OCI-LY1 (cell line): Measurements from ENCODE around the gene TMIGD3.
"Not testable (repeated sequence)": the region's sequence is repeated elsewhere in the genome, so short reads cannot be mapped to it uniquely, and the experiment has no call there.

Experiments used
- H2AFZ ChIP-seq: fragments of 200-600 bp; sonication (generic), shearing (Covaris generic); 2 replicates; pipeline ENCODE4 v1.6.0; 2014; ENCODE audit warnings: antibody characterized with exemption, mild to moderate bottlenecking, low read length
- H3F3A ChIP-seq: fragments of 200-600 bp; sonication (generic), shearing (Covaris generic); 2 replicates; pipeline ENCODE4 v1.6.0; 2014; ENCODE audit warnings: mild to moderate bottlenecking, antibody characterized with exemption, low read length, moderate library complexity; ENCODE audit not compliant: insufficient read depth
- H3K27ac ChIP-seq: fragments of 200-600 bp; sonication (generic); 2 replicates; pipeline ENCODE4 v1.5.1; 2014; ENCODE audit warnings: low read length, mixed run types, mild to moderate bottlenecking, low read depth; ENCODE audit not compliant: poor library complexity, severe bottlenecking
- H3K27me3 ChIP-seq: fragments of 200-600 bp; sonication (generic); 2 replicates; pipeline ENCODE4 v1.6.0; 2014; ENCODE audit warnings: antibody characterized with exemption, mild to moderate bottlenecking, low read length, moderate library complexity; ENCODE audit not compliant: insufficient read depth
- H3K36me3 ChIP-seq: fragments of 200-600 bp; sonication (generic); 2 replicates; pipeline ENCODE4 v1.6.1; 2014; ENCODE audit warnings: mild to moderate bottlenecking, antibody characterized with exemption, low read length, moderate library complexity, mixed read lengths; ENCODE audit not compliant: insufficient read depth
- H3K4me1 ChIP-seq: fragments of 200-600 bp; sonication (generic); 2 replicates; pipeline ENCODE4 v1.5.1; 2014; ENCODE audit warnings: mild to moderate bottlenecking, low read length, moderate library complexity; ENCODE audit not compliant: insufficient read depth, severe bottlenecking
- H3K4me2 ChIP-seq: fragments of 200-600 bp; sonication (generic), shearing (Covaris generic); 2 replicates; pipeline ENCODE4 v1.6.1; 2014; ENCODE audit warnings: low read length
- H3K4me3 ChIP-seq: fragments of 200-600 bp; sonication (generic); 2 replicates; pipeline ENCODE4 v1.5.1; 2014; ENCODE audit warnings: low read length, low read depth, mild to moderate bottlenecking, mixed read lengths; ENCODE audit not compliant: poor library complexity, severe bottlenecking
- H3K79me2 ChIP-seq: fragments of 200-600 bp; shearing (Covaris generic); 2 replicates; pipeline ENCODE4 v1.6.1; 2016; ENCODE audit warnings: mixed run types, low read length, mixed read lengths; ENCODE audit not compliant: insufficient read depth
- H3K9ac ChIP-seq: fragments of 200-600 bp; sonication (generic), shearing (Covaris generic); 2 replicates; pipeline ENCODE4 v1.6.1; 2014; ENCODE audit warnings: mild to moderate bottlenecking, low read length, mixed read lengths
- H3K9me2 ChIP-seq: fragments of 200-600 bp; sonication (generic), shearing (Covaris generic); 2 replicates; pipeline ENCODE4 v1.6.1; 2014; ENCODE audit warnings: low read depth, mild to moderate bottlenecking, low read length, mixed read lengths
- H3K9me3 ChIP-seq: fragments of 200-600 bp; shearing (Covaris generic); 2 replicates; pipeline ENCODE4 v1.6.1; 2014; ENCODE audit warnings: low read length, mixed read lengths
- H4K20me1 ChIP-seq: fragments of 200-600 bp; sonication (generic), shearing (Covaris generic); 2 replicates; pipeline ENCODE4 v1.6.0; 2016; ENCODE audit warnings: mild to moderate bottlenecking, low read length; ENCODE audit not compliant: insufficient read depth
- CTCF ChIP-seq: fragments of 200-600 bp; sonication (generic), shearing (Covaris generic); IDR thresholded peaks from 2 replicates; pipeline ENCODE4 v1.5.1; 2017; ENCODE audit warnings: mild to moderate bottlenecking, antibody characterized with exemption, low read length, moderate library complexity, mixed read lengths
- EZH2 ChIP-seq: fragments of 200-600 bp; sonication (generic), shearing (Covaris generic); IDR thresholded peaks from 2 replicates; pipeline ENCODE4 v1.8.0; 2017; ENCODE audit warnings: borderline replicate concordance, mixed run types, mild to moderate bottlenecking, antibody characterized with exemption, low read length, moderate library complexity, mixed read lengths

TMIGD3 gene

GRCh38 chr1:111551623-111552411 lies 48.4 kb upstream of the TMIGD3 start:
- Histone ChIP-seq H2AFZ (no peak overlapping the region), H3K9me2 (no peaks in the 10 kb centered on the region), H3K36me3 (no peaks in the 10 kb centered on the region), H4K20me1 (no peaks in the 10 kb centered on the region), H3K9ac (no peak overlapping the region), H3F3A (no peaks in the 10 kb centered on the region), H3K27ac (no peak overlapping the region), H3K9me3 (no peaks in the 10 kb centered on the region), H3K27me3 (no peaks in the 10 kb centered on the region), H3K4me2 (no peak overlapping the region), H3K4me3 (no peak overlapping the region), H3K4me1 (no peaks in the 10 kb centered on the region), H3K79me2 (no peaks in the 10 kb centered on the region)
- no peak for TF ChIP-seq CTCF
- TF ChIP-seq EZH2, result no peak

DNA sequence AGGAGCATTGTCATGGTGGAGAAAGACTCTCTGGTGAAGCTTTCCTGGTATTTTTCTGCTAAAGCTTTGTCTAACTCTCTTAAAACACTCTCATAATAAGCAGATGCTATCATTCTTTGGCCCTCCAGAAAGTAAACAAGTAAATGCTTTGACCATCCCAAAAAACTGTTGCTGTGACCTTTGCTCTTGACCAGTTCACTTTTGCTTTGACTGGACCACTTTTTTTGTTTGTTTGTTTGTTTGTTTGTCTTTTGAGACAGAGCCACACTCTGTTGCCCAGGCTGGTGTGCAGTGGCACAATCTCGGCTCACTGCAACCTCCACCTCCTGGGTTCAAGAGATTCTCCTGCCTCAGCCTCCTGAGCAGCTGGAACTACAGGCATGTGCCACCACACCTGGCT lies 44.4 kb upstream of the TMIGD3 start:
- not testable (repeated sequence) for H2AFZ ChIP-seq

GRCh38 chr1:111542187-111542586 lies 38.8 kb upstream of the TMIGD3 start:
- no peak overlapping the region for H2AFZ ChIP-seq
- no peaks in the 10 kb centered on the region for H3F3A ChIP-seq
- H3K79me2 ChIP-seq, result no peaks in the 10 kb centered on the region
- no peaks in the 10 kb centered on the region for H4K20me1 ChIP-seq
- H3K27ac ChIP-seq, result no peak overlapping the region
- TF ChIP-seq CTCF (no peak), EZH2 (no peak)
- H3K4me3 ChIP-seq, result no peak overlapping the region
- 0 out of 2 replicates have a peak, but pooled peaks cover 4% of the 10 kb centered on the region for H3K27me3 ChIP-seq
- H3K36me3 ChIP-seq, result no peaks in the 10 kb centered on the region
- no peaks in the 10 kb centered on the region for H3K4me1 ChIP-seq
- H3K9me3 ChIP-seq, result no peaks in the 10 kb centered on the region
- H3K9me2 ChIP-seq, result no peaks in the 10 kb centered on the region
- no peak overlapping the region for H3K4me2 ChIP-seq
- H3K9ac ChIP-seq, result no peak overlapping the region

More for the DNA sequence above, 44.4 kb upstream of the TMIGD3 start:
- not testable (repeated sequence) for H3K4me2 ChIP-seq, H3F3A ChIP-seq, H3K79me2 ChIP-seq, H3K9ac ChIP-seq, H3K9me2 ChIP-seq, H3K27me3 ChIP-seq, H3K4me3 ChIP-seq, H3K36me3 ChIP-seq, H3K27ac ChIP-seq, H4K20me1 ChIP-seq, H3K9me3 ChIP-seq, H3K4me1 ChIP-seq

DNA sequence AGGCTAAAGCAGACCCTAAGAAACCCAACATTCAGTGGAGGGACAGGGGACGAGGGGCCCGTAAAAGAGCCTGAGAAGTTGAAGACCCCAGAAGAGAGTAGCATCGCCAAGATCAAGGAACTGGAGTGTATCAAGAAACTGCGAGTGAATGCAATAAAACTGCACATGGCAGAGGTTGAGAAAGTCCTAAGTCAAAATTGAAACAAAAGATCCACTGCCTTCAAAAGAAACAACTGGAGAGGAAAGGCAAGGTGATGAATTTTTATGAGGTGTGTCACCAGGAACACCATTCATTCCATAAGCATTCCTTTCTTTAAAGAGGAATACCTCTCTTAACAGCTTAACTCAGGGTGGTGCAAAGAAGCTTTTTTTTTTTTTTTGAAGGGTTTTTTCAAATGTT lies 38.3 kb upstream of the TMIGD3 start:
- Histone ChIP-seq H3K4me2 (no peak overlapping the region), H3K4me1 (no peaks in the 10 kb centered on the region), H4K20me1 (no peaks in the 10 kb centered on the region), H3K27ac (no peak overlapping the region), H3K9ac (no peak overlapping the region), H3K4me3 (no peak overlapping the region), H3F3A (no peaks in the 10 kb centered on the region), H2AFZ (no peak overlapping the region), H3K9me3 (no peaks in the 10 kb centered on the region), H3K79me2 (no peaks in the 10 kb centered on the region), H3K36me3 (no peaks in the 10 kb centered on the region), H3K27me3 (0 out of 2 replicates have a peak, but pooled peaks cover 4% of the 10 kb centered on the region), H3K9me2 (no peaks in the 10 kb centered on the region)
- TF ChIP-seq EZH2, result no peak
- no peak for TF ChIP-seq CTCF
